ENCODE measurements around the gene ITSN1. TPM values are rescaled to one million over a fixed set of nuclear protein-coding genes. Genes with fewer than 3 reads are reported as not detected.

ITSN1 gene
- total RNA-seq, 4 donors from 2014 or later = 29.6 to 42.2 (median 41.1) TPM

- intact Hi-C loops (cut with DNase I) = no loop called here
- Histone ChIP-seq H3K4me1 (peaks cover 6 to 8% of the 10 kb centered on the region in 2 donors), H3K27me3 (no peaks in the 10 kb centered on the region), H3K36me3 (no peaks in the 10 kb centered on the region), H3K4me3 (replicated peaks in 1 of 3) (no peak overlapping the region), H3K9me3 (no peaks in the 10 kb centered on the region), H3K27ac (no peak overlapping the region)
- 97 to 100% methylated on average over 3 of the region's 3 CpGs for WGBS, 2 donors
- DNase-seq = no peak
- TF ChIP-seq POLR2A (IDR thresholded peaks at IDR 0.05) (no peak), CTCF (IDR thresholded peaks at IDR 0.05) (no peak)
Observed at GRCh38 chr21:33748903-33749302, 106.6 kb downstream of the ITSN1 start.

DNA sequence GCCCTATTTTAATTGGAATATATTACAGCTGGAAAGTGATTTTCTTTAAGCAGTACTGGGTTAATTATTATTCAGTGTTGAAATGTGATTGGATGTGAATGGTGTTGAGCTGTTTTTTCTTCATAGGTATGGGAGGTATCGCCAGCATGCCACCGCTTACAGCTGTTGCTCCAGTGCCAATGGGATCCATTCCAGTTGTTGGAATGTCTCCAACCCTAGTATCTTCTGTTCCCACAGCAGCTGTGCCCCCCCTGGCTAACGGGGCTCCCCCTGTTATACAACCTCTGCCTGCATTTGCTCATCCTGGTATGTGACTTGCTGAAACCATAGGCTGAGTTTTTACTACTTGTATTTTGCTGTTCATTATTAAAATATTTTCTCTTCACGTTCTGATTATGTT, 107.7 kb downstream of the ITSN1 start:
- Histone ChIP-seq H3K27ac (peak overlapping the region in 1 of 3 donors; percentile 34), H3K36me3 (no peaks in the 10 kb centered on the region), H3K9me3 (no peaks in the 10 kb centered on the region), H3K4me1 (peaks cover 6 to 8% of the 10 kb centered on the region in 2 donors), H3K4me3 (replicated peaks in 1 of 3) (no peak overlapping the region), H3K27me3 (no peaks in the 10 kb centered on the region)
- intact Hi-C loops (cut with DNase I) = no loop called here
- DNase-seq = no peak
- TF ChIP-seq POLR2A (IDR thresholded peaks at IDR 0.05) (no peak), CTCF (IDR thresholded peaks at IDR 0.05) (no peak)
- WGBS, 2 donors = 67 to 72% methylated on average over 4 of the region's 4 CpGs

GRCh38 chr21:33751120-33751519, 108.8 kb downstream of the ITSN1 start:
- 52 to 83% methylated on average over 1 of the region's 1 CpG for WGBS, 2 donors
- H3K27ac ChIP-seq = peak overlapping the region in 1 of 3 donors; percentile 10

GRCh38 chr21:33751533-33751932, 109.2 kb downstream of the ITSN1 start:
- intact Hi-C loops (cut with DNase I) = no loop called here
- DNase-seq = no peak
- Histone ChIP-seq H3K36me3 (no peaks in the 10 kb centered on the region), H3K27ac (peak overlapping the region in 1 of 3 donors; percentile 10), H3K4me1 (peaks cover 6 to 8% of the 10 kb centered on the region in 2 donors), H3K9me3 (no peaks in the 10 kb centered on the region), H3K4me3 (replicated peaks in 1 of 3) (no peak overlapping the region), H3K27me3 (no peaks in the 10 kb centered on the region)
- TF ChIP-seq CTCF (IDR thresholded peaks at IDR 0.05) = no peak
- TF ChIP-seq POLR2A (IDR thresholded peaks at IDR 0.05) = no peak

More at GRCh38 chr21:33751120-33751519, 108.8 kb downstream of the ITSN1 start:
- TF ChIP-seq CTCF (IDR thresholded peaks at IDR 0.05) (no peak), POLR2A (IDR thresholded peaks at IDR 0.05) (no peak)
- intact Hi-C loops (cut with DNase I) = no loop called here
- no peak for DNase-seq
- no peaks in the 10 kb centered on the region for H3K9me3 ChIP-seq
- no peaks in the 10 kb centered on the region for H3K36me3 ChIP-seq
- no peaks in the 10 kb centered on the region for H3K27me3 ChIP-seq
- H3K4me1 ChIP-seq = peaks cover 6 to 8% of the 10 kb centered on the region in 2 donors
- H3K4me3 ChIP-seq (replicated peaks in 1 of 3) = no peak overlapping the region

DNA sequence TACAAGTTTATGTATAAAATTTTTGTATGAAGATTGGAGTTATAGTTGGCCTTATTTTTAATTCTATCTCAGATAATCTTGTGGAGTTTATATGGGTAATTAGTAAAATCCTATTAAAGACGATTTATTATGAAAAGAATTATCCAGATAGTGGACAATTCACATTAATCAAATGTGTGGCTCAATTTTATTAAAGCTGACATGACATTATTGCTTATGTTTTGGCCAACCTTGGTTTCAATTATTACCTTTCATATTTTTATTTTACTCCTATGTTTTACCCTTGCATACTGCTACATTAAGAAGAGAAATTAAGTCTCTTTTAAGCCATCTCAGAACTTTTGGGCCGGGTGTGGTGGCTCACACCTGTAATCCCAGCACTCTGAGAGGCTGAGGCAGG, 110.0 kb downstream of the ITSN1 start:
- TF ChIP-seq CTCF (IDR thresholded peaks at IDR 0.05) = no peak
- no peak for TF ChIP-seq POLR2A (IDR thresholded peaks at IDR 0.05)
- Histone ChIP-seq H3K9me3 (no peaks in the 10 kb centered on the region), H3K36me3 (no peaks in the 10 kb centered on the region), H3K27me3 (no peaks in the 10 kb centered on the region), H3K4me1 (peaks cover 6 to 8% of the 10 kb centered on the region in 2 donors), H3K27ac (no peak overlapping the region), H3K4me3 (replicated peaks in 1 of 3) (no peak overlapping the region)
- 83 to 94% methylated on average over 2 of the region's 2 CpGs for WGBS, 2 donors
- no peak for DNase-seq
- intact Hi-C loops (cut with DNase I) = no loop called here

Data from thyroid gland (tissue), 4 donors.